Mesothelial cell of epicardium (in vitro differentiated cells): ENCODE results near the gene NCR2. TPM values are rescaled to one million over a fixed set of nuclear protein-coding genes. Genes with fewer than 3 reads are reported as not detected.

Experiments
- DNase-seq, 2 experiments: peaks; one replicate each; pipeline ENCODE4 v3.0.0; 2021; ENCODE audit warnings: low spot score in 2 of 2; ENCODE audit not compliant: unreplicated experiment in 2 of 2
- H3K27ac Mint-ChIP-seq: 2 replicates; pipeline ENCODE4 v1.8.0; 2021; ENCODE audit warnings: mixed read lengths
- H3K27me3 Mint-ChIP-seq: 2 replicates; pipeline ENCODE4 v1.8.0; 2021; ENCODE audit warnings: low read depth, mixed read lengths
- H3K36me3 Mint-ChIP-seq: 2 replicates; pipeline ENCODE4 v1.8.0; 2021; ENCODE audit warnings: mixed read lengths
- H3K4me1 Mint-ChIP-seq: 2 replicates; pipeline ENCODE4 v1.8.0; 2021; ENCODE audit warnings: mixed read lengths
- H3K4me3 Mint-ChIP-seq: 2 replicates; pipeline ENCODE4 v1.8.0; 2021; ENCODE audit warnings: mild to moderate bottlenecking, moderate library complexity, mixed read lengths
- H3K9me3 Mint-ChIP-seq: 2 replicates; pipeline ENCODE4 v1.8.0; 2021; ENCODE audit warnings: mixed read lengths
- total RNA-seq: library from RNA; stranded (reverse); gene quantifications from 3 replicates; pipeline ENCODE4 v1.2.1, GENCODE V29; 2021
- TF ChIP-seq, protein P1 (sequence below): fragments of 200-600 bp; sonication (generic); IDR thresholded peaks from one replicate; pipeline ENCODE4 v1.5.0; 2021; ENCODE audit warnings: antibody characterized with exemption; ENCODE audit not compliant: unreplicated experiment

Gene NCR2
- total RNA-seq, 1 donor from 2014 or later, result not detected

DNA sequence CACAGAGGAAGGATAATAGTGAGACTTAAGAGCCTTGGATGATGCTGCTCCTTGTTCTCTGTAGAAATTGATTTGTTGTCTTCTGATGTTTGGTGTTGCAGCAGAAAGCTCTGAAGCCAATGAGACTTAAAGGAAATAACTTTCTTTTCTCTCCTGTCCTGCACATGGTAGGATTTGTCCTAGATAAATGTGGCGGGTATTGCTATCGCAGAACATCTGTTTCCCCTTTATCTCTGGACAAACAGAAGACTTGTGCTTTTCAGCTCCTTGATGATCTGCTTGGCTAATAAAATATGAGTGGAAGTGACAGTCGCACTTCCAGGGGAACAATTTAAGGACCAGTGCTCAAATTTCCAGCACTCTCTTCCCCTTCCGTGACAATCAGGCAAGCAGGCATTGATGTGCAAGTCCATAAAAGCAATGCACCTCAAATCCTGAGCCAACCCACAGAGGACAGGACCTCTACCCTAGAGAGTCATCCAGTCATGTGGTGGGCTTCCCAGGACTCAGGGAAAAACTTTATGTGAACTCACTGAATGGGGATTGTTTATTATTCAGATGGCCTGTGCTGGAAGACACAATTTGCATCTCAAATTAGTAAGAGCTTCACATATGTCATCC lies 9.9 kb upstream of the NCR2 start:
- H3K27ac Mint-ChIP-seq, result no peak overlapping the region
- TF ChIP-seq, protein P1, sequence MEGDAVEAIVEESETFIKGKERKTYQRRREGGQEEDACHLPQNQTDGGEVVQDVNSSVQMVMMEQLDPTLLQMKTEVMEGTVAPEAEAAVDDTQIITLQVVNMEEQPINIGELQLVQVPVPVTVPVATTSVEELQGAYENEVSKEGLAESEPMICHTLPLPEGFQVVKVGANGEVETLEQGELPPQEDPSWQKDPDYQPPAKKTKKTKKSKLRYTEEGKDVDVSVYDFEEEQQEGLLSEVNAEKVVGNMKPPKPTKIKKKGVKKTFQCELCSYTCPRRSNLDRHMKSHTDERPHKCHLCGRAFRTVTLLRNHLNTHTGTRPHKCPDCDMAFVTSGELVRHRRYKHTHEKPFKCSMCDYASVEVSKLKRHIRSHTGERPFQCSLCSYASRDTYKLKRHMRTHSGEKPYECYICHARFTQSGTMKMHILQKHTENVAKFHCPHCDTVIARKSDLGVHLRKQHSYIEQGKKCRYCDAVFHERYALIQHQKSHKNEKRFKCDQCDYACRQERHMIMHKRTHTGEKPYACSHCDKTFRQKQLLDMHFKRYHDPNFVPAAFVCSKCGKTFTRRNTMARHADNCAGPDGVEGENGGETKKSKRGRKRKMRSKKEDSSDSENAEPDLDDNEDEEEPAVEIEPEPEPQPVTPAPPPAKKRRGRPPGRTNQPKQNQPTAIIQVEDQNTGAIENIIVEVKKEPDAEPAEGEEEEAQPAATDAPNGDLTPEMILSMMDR, result no peak

DNA sequence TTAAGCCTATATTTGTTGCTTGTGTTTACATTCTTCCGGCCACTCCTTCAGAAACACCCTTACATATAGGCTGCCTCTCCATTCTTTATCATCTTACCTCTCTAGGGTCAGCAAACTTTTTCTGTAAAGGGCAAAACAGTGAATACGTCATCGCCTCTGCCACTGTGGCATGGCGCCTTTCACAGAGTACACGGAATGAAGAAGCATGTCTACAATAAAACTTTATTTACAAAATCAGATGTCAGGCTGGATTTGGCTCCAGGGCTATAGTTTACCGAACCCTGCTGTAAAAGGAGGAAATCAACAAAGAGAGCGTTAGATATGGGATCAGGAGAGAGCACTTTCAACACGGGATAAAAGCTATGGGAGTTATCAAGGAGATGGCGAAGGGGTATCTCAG lies 9.3 kb upstream of the NCR2 start:
- H3K4me1 Mint-ChIP-seq, result peaks cover 6% of the 10 kb centered on the region

More for the DNA sequence above, 9.9 kb upstream of the NCR2 start:
- H3K4me3 Mint-ChIP-seq, result no peak overlapping the region
- peaks cover 6% of the 10 kb centered on the region for H3K4me1 Mint-ChIP-seq
- H3K9me3 Mint-ChIP-seq, result no peaks in the 10 kb centered on the region
- peaks cover 59% of the 10 kb centered on the region for H3K27me3 Mint-ChIP-seq
- no peaks in the 10 kb centered on the region for H3K36me3 Mint-ChIP-seq
- no peak for DNase-seq

DNA sequence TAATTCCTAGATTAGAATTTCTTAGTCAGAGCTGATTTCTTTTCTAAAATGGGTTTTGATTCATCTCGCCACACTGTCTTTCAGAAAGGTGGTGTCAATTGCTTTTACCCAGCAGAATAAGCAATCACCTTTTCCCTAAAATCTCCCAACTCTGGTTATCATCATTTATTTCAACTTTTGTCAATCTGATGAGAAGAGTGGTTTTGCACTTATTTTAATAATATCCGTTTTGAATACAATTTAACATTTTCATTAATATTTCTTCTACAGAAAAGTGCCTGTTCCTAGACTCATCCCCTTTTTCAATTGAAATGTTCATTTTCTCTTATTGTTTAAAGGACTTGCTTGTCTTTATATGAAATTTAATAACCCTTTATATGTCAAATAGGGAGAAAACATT lies 8.2 kb upstream of the NCR2 start:
- Mint-ChIP-seq H3K27ac (no peak overlapping the region), H3K27me3 (peaks cover 55% of the 10 kb centered on the region), H3K9me3 (no peaks in the 10 kb centered on the region), H3K36me3 (no peaks in the 10 kb centered on the region), H3K4me3 (no peak overlapping the region), H3K4me1 (peaks cover 16% of the 10 kb centered on the region)
- TF ChIP-seq, protein P1, result no peak
- no peak for DNase-seq

More for the DNA sequence above, 9.3 kb upstream of the NCR2 start:
- H3K9me3 Mint-ChIP-seq, result no peaks in the 10 kb centered on the region
- peaks cover 57% of the 10 kb centered on the region for H3K27me3 Mint-ChIP-seq
- no peak for DNase-seq
- H3K4me3 Mint-ChIP-seq, result no peak overlapping the region
- H3K36me3 Mint-ChIP-seq, result no peaks in the 10 kb centered on the region
- H3K27ac Mint-ChIP-seq, result no peak overlapping the region
- TF ChIP-seq, protein P1, result no peak

DNA sequence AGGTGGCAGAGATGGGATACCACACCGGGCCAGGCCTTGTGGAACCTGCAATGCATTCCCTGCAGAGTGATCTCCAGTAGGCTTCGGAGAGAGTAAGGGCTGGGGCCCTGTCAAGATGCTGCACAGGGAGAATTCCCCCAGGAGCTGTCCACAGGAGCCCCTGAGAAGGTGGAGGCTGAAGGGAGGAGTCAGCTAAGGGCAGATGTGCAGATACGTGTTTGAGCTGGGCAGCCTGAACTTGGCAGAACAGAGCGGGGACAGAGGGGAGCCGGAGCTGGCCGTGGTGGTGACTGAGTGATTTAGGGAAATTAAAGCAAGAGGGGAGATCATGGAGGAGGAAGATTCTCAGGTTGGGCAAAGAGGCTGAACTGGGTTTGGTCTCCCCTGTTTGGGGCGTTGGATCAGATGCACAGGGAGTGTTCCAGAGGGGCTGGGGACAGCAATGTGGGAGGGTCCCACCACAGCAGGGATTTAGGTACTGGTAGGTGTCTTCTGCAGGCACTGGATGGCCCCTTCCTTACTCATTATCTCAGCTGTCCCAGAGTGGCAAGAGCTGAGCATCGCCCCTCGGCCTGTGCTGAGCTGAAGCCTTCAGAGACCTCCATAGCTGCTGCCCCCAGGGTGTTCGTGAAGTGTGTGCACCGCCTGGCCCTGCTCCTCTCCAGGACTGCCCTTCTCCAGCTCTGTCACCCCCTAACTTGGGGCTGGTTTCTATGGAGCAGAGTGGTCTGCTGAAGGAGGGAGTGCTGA lies 3.8 kb upstream of the NCR2 start:
- TF ChIP-seq, protein P1, result no peak
- no peak overlapping the region for H3K27ac Mint-ChIP-seq
- peaks cover 24% of the 10 kb centered on the region for H3K4me1 Mint-ChIP-seq
- peaks cover 45% of the 10 kb centered on the region for H3K27me3 Mint-ChIP-seq
- H3K9me3 Mint-ChIP-seq, result no peaks in the 10 kb centered on the region
- H3K36me3 Mint-ChIP-seq, result no peaks in the 10 kb centered on the region
- DNase-seq, result peak in 1 of 2 experiments; percentile 33
- H3K4me3 Mint-ChIP-seq, result no peak overlapping the region

DNA sequence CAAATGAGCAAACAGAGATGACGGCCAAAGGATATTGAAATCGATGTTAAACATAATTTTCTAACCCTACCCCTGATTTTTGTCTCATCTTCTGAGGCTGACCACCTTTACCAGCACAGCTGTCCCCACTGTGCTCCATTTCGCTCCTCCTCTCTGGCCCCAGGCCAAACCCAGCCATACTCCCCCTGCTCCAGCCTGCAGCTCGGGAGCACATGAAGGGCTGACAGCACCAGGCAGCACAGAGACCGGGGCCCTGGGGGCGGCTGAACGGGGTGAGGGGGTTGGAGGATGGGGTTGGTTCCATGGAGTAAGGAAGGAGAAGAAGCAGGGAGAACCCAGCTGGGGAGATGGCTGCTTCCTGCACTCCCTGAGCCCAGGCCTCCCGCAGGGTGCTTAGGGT lies 3.2 kb upstream of the NCR2 start:
- H3K9me3 Mint-ChIP-seq, result no peaks in the 10 kb centered on the region
- TF ChIP-seq, protein P1, result no peak
- no peak overlapping the region for H3K4me3 Mint-ChIP-seq
- DNase-seq, result no peak
- peaks cover 38% of the 10 kb centered on the region for H3K27me3 Mint-ChIP-seq
- no peak overlapping the region for H3K27ac Mint-ChIP-seq
- peaks cover 25% of the 10 kb centered on the region for H3K4me1 Mint-ChIP-seq
- no peaks in the 10 kb centered on the region for H3K36me3 Mint-ChIP-seq
